ENCODE results near the gene CRTAP. TPM values are rescaled to one million over a fixed set of nuclear protein-coding genes. Genes with fewer than 3 reads are reported as not detected.

The CRTAP gene
- total RNA-seq, 1 donor from 2014 or later = 327 TPM

- TF ChIP-seq CTCF (IDR thresholded peaks at IDR 0.05; ENCODE audit: insufficient read depth, low read length, poor library complexity, severe bottlenecking) = no peak
- no peak for DNase-seq (ENCODE audit: low read depth)
- no peaks in the 10 kb centered on the region for H3K36me3 ChIP-seq (ENCODE audit: control insufficient read depth, insufficient read depth, low read length)
- peak overlapping the region; percentile 44 for H3K4me3 ChIP-seq (ENCODE audit: low read depth, low read length)
- H3K27me3 ChIP-seq (ENCODE audit: control insufficient read depth, insufficient read depth, low read length) = no peaks in the 10 kb centered on the region
Observed at GRCh38 chr3:33114622-33115023, 809 bp downstream of the CRTAP start.

GRCh38 chr3:33115024-33115768 is 1.4 kb downstream of the CRTAP start:
- no peaks in the 10 kb centered on the region for H3K36me3 ChIP-seq (ENCODE audit: control insufficient read depth, insufficient read depth, low read length)
- no peak for TF ChIP-seq CTCF (IDR thresholded peaks at IDR 0.05; ENCODE audit: insufficient read depth, low read length, poor library complexity, severe bottlenecking)
- peak overlapping the region; percentile 44 for H3K4me3 ChIP-seq (ENCODE audit: low read depth, low read length)
- no peaks in the 10 kb centered on the region for H3K27me3 ChIP-seq (ENCODE audit: control insufficient read depth, insufficient read depth, low read length)
- DNase-seq (ENCODE audit: low read depth) = peak; percentile 92

- Histone ChIP-seq H3K27me3 (ENCODE audit: control insufficient read depth, insufficient read depth, low read length) (no peaks in the 10 kb centered on the region), H3K36me3 (ENCODE audit: control insufficient read depth, insufficient read depth, low read length) (peaks cover 1% of the 10 kb centered on the region), H3K4me3 (ENCODE audit: low read depth, low read length) (no peak overlapping the region)
- no peak for DNase-seq (ENCODE audit: low read depth)
- TF ChIP-seq CTCF (IDR thresholded peaks at IDR 0.05; ENCODE audit: insufficient read depth, low read length, poor library complexity, severe bottlenecking) = no peak
Observed at GRCh38 chr3:33117461-33117860, 3.6 kb downstream of the CRTAP start.

GRCh38 chr3:33119891-33120290 is 6.1 kb downstream of the CRTAP start:
- Histone ChIP-seq H3K36me3 (ENCODE audit: control insufficient read depth, insufficient read depth, low read length) (peaks cover 1% of the 10 kb centered on the region), H3K4me3 (ENCODE audit: low read depth, low read length) (no peak overlapping the region)
- no peak for DNase-seq (ENCODE audit: low read depth)

GRCh38 chr3:33122991-33123390 is 9.2 kb downstream of the CRTAP start:
- no peak for TF ChIP-seq CTCF (IDR thresholded peaks at IDR 0.05; ENCODE audit: insufficient read depth, low read length, poor library complexity, severe bottlenecking)
- no peak for DNase-seq (ENCODE audit: low read depth)
- peaks cover 1% of the 10 kb centered on the region for H3K36me3 ChIP-seq (ENCODE audit: control insufficient read depth, insufficient read depth, low read length)
- no peak overlapping the region for H3K4me3 ChIP-seq (ENCODE audit: low read depth, low read length)
- H3K27me3 ChIP-seq (ENCODE audit: control insufficient read depth, insufficient read depth, low read length) = no peaks in the 10 kb centered on the region

More at GRCh38 chr3:33119891-33120290, 6.1 kb downstream of the CRTAP start:
- H3K27me3 ChIP-seq (ENCODE audit: control insufficient read depth, insufficient read depth, low read length) = no peaks in the 10 kb centered on the region
- no peak for TF ChIP-seq CTCF (IDR thresholded peaks at IDR 0.05; ENCODE audit: insufficient read depth, low read length, poor library complexity, severe bottlenecking)

- Histone ChIP-seq H3K36me3 (ENCODE audit: control insufficient read depth, insufficient read depth, low read length) (peaks cover 1% of the 10 kb centered on the region), H3K27me3 (ENCODE audit: control insufficient read depth, insufficient read depth, low read length) (no peaks in the 10 kb centered on the region), H3K4me3 (ENCODE audit: low read depth, low read length) (no peak overlapping the region)
- TF ChIP-seq CTCF (IDR thresholded peaks at IDR 0.05; ENCODE audit: insufficient read depth, low read length, poor library complexity, severe bottlenecking) = no peak
- no peak for DNase-seq (ENCODE audit: low read depth)
Observed at GRCh38 chr3:33124638-33125037, 10.8 kb downstream of the CRTAP start.
